Stimulated activated CD4-positive, alpha-beta T cell treated with anti-CD3 and anti-CD28 coated beads, Interleukin-1b, Interleukin-23, amount 100 ng/mL, for 4 hours (primary cell): ENCODE results near the gene EMC6.
A peak's percentile ranks its signal among the peaks of the same experiment; 100 is the strongest.

Experiments used
- DNase-seq, 2 donors: peaks; one replicate each; pipeline ENCODE4 v3.0.0-alpha.2; 2020; ENCODE audit warnings: low read depth in 2 of 2

The EMC6 gene

DNA sequence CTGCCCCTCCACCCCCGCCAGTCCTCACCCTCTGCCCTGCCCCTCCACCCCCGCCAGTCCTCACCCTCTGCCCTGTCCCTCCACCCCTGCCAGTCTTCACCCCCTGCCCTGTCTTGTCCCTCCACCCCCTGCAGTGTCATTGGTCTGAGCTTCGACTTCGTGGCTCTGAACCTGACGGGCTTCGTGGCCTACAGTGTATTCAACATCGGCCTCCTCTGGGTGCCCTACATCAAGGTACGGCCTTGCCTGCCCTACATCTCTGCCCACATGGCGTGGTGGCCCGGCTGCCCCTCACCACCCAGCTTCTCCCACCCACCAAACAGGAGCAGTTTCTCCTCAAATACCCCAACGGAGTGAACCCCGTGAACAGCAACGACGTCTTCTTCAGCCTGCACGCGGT is 12.3 kb upstream of the EMC6 start:
- no peak for DNase-seq

DNA sequence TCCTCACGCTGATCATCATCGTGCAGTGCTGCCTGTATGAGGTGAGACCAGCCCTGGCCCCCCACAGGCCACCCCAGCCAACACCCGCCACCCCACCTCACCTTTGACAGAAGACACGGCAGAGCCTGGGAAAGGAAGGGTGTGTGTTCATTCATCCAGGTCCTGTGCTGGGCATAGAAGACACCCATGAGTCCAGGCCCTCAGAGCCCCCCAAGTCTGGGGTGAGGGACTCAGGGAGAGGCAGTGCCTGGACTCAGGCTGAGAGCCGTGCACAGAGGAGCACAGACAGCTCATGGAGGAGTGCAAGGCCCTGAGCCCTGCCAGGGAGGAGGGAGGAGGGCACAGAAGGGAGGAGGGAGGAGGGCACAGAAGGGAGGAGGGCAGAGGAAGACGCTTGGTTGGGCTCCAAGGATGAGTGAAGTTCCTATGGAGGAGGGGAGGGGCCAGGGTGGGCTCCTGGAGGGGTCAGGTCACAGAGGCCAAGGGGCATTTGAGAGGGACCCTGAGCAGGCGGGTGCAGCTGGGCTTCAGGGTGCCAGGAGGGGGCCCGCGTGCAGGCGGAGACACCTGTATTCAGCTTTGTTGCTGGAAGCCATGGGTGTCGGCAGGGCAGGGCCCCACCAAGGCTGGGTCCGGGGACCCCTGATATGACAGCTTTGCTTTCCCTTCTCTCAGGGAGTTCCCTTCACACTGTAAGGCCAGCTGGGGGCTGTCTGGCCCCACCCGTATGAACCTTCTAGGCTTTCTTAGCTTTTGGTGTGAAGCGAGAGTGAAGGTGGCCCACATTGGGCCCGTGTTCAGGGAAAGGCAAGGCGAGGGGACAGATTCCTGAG is 11.6 kb upstream of the EMC6 start:
- no peak for DNase-seq

DNA sequence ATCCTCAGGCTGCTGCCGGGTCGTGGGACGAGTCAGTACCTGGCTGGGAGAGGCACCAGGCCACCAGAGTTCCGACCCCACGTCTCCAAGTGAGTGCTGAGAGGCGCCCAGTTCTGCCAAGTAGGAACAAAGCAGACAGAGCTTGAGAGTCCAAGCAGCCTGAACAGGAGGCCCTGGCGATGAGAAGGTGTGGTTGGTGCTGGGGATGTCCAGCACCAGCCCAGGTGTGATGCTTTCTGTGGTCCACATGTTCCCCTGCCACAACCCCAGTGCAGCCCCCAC is 11.1 kb upstream of the EMC6 start:
- DNase-seq = no peak

DNA sequence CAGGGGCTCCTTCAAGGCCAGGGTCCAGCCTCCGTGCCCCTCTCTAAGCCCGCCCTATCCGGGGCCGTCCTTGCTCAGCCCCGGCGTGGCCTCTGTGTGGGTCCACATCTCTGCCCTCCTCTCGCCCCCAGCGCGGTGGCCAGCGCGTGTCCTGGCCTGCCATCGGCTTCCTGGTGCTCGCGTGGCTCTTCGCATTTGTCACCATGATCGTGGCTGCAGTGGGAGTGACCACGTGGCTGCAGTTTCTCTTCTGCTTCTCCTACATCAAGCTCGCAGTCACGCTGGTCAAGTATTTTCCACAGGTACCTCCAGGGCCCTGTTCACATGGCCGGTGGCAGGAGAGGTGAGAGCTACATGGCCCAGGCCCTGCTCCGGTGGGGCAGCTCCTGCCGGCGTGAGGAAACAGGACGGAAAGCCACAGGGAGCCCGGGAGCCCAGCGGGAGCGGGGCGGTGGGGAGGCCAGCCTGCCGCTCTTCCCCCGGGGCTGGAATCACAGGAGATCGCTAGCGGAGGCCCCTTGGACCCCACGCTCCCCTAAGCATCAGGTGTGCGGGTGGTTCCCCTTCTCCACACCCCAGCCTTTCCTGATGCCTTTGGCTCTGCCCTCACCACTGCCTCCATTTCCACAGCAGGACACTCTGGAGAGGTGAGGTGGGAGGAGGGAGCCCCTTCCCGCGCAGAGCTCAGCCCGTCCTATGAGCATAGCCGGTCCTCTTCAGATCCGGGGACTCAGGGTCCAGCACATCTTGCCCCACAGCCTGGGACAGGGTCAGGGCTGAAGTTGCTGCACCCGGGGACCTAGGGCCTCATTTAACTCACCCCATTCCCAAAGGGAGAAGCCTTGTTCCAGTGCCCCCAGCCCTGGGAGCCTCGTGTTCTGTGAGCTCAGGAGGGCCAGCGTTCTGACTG is 10.5 kb upstream of the EMC6 start:
- DNase-seq = no peak

DNA sequence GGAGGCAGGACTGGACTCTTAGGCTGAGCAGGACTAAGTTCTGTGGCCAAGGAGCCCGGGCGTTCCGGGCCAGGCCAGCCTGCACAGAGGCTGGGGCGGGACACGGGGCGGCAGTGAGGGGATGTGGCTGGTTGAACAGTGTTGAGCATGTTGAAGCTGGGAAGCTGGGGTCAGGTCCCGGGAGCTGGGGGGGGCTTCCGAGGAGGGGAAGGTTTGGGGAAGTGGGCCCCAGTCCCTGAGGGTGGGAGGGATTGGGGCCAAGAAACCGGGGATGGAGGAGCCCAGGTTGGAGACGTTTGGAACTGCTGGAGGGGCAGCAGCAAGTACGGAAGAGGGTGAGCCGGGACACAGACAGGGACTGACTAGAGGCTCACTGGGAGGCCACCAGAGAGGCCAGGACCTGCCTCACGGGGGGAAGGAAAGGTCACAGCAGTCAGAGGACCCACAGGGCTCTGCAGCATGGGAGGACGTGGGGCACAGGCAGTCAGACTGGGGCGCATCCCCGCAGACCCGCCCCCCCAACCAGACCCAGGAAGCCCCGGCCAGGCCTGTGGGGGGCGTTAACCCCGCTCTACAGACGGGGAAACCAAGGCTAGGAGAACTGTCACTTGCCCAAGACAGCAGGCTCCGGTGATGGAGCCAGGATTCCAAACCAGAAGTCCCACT is 9.7 kb upstream of the EMC6 start:
- DNase-seq = no peak

DNA sequence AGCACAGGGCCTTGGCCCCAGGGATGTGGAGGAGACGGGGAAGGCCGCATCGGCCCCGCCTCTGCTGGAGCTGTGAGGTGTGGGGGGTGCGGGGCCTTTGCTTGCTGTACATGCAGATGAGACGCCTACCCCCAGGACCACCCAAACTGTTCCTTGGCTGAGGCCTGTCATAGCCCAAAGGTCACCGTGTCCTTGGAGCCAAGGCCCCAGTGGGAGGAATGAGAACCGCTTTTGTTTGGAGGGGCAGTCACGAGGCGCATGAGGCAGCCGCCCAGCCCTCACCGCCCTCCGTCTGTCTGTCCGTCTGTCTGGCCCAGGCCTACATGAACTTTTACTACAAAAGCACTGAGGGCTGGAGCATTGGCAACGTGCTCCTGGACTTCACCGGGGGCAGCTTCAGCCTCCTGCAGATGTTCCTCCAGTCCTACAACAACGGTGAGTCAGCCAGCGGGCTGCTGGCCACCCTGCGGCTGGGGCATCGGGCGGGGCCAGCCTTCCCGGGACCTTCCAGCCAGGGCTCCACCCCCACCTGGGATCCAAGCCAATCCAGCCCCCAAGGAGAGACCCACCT is 9.0 kb upstream of the EMC6 start:
- no peak for DNase-seq

DNA sequence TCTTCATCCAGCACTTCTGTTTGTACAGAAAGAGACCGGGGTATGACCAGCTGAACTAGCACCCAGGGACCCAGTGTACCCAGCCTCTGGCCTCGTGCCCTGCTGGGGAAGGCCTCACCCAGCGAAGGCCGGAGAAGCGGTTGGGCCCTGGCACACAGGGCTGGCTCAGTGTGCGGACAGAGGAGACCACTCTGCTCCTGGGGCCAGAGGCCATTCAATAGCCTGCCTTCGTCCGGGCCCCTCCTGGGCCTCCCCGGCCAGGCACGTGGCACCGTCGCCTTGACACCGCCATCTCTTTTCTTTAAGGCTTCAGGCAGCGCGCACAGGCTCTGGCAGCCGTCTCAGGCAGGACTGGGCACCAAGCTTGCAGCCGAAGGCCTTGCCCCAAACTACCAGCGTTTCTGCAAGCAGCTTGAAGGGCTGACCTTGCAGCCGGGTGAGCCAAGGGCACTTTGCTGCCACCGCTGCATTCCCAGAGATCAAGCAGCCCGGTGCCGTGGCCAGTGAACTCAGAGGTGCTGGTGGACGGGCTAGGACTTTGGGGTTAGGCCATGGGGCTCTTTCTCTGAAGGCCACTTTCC is 8.2 kb upstream of the EMC6 start:
- no peak for DNase-seq

DNA sequence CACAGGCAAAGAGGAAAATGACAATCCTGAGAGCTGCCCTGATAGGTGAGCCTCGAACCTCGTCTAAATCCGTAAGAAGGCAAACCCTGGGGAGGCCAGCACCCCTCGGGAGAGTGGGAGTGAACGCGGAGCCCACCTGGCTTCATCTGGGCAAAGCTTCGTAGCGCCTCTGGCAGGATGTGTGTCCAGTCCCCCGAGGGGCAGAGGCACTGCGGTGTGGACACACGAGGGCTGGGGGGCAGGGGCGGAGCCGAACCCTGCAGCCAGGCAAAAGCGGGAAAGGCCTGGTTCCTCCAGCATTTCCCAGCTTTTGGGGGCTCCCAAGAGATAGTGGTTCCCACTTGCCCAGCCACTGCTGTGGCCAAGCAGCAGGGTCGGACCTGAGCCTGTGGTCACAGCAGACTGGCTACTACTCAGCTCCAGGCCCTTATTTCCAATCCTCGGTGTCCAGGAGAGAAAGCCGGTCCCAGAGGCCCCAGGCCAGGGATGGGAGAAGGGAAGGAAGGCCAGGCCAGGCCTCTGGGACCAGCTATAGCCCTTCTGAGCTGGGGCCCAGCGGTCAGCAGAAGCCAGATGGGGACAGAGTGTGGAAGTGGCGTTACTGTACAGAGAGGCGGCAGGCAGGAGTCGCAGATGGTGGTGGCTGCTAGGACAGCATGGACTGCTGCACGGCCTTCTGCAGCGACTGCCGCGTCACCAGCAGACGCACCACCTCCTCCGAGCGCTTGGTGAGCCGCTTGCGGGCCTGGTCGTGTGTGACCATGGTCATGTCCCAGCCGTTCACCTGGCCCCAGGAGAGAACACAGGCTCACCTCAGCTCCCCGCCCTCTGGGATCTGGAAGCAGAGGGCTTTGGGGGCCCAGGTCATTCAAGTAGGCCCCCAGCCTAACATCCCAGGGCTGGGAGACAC is 5.3 kb upstream of the EMC6 start:
- no peak for DNase-seq

DNA sequence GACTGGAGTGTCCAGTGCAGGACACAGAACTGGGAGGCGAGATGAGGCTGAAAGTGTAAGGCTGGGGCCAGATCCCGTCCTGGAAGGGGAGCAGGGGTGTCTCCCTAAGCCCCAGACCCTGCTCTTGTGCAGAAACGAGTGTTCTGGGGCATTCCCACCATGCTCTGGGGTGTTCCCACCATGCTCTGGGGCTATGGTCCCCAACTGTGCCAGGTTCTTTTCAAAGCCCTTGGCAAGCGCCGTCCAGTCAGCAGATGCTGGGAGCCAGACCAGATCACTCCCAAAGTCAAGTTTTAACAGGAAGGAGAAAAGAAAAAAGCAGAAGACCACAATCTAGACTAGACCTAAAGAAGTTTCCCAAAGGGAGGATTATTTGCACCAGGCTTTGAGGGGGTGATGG is 2.8 kb upstream of the EMC6 start:
- no peak for DNase-seq

DNA sequence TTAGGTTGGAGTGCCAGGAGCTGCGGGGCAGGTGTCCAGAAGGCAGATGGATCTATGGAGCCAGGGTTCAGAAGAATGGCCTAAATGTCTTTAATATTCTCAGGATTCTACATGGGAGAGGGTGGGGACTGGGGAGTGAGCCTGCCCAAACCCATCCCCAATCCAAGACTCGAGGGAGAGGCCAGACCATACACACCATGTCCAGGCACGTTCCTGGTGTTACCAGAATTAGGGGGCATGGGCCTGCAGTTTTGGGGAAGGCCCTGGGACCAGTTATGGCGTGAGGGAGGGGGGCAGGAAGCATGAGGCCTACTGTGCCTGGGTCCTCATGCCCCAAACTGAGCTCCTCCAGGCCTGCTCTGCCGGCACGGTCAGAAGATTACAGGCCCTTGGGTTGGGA is 2.1 kb upstream of the EMC6 start:
- no peak for DNase-seq

DNA sequence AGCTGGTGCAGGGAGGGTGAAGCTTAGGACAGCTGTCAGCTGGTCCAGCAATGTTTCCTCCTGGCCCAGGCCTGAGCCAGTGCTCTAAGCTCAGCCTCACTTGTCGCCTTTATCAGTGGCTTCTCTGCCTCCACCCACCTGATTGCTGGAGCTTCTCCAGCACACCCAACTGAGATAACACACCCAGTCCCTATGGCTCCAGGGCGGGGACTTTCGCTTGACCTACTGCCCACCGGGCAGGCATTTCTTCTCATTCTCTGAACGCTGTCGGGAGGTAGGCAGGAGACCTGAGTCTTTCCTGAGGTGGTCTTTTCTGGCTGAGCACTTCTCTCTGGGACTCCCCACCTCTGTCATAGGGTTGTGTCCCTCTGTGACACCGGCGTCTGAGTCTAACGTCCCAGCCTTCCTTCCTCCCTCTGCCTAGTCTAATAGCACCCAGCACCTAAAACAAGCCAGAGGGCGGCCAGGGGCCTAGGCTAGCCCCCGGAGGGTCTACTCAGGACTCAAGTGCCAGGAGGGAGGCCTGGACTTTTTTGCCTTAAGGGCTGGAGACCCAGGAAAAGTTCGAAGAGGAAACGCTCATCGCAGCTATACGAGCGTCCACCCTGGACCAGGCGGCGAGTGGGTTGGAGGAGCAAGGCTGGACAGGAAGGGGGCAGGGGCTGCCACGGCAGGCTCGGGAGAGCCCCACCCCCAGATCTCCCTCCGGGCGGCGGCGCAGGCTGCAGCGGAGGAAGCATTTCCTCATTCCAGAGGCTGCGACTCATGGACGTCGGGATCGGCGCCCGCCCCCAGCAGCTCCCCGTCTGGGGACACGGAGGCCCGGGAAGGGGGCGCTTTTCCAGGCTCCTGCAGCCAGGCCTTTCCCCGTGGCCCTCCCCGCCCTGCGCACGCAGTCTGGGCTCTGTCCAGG is 990 bp upstream of the EMC6 start:
- peak in 1 of 2 donors; percentile 10 for DNase-seq

DNA sequence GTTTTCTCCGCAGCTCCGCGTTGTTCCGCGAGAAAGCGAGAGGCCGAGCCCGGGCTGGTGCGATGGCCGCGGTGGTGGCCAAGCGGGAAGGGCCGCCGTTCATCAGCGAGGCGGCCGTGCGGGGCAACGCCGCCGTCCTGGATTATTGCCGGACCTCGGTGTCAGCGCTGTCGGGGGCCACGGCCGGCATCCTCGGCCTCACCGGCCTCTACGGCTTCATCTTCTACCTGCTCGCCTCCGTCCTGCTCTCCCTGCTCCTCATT is 404 bp downstream of the EMC6 start:
- DNase-seq = no peak

DNA sequence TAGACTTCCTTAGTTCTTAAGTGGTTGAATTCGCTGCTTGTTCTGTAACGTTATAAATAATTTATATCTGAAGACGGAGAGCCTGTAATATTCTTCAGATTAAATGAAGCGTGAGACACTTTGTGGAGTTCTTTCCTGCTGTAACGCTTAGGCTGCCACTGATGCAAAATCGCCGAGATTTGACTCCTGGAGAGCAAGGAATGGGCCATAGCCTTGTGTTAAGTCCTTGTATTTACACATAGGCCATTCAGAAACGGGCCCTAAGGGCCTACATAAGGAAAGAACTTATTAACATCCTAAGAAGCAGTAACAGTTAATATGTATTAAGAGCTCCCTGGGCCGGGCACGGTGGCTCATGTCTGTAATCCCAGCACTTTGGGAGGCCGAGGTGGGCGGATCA is 936 bp downstream of the EMC6 start:
- no peak for DNase-seq

DNA sequence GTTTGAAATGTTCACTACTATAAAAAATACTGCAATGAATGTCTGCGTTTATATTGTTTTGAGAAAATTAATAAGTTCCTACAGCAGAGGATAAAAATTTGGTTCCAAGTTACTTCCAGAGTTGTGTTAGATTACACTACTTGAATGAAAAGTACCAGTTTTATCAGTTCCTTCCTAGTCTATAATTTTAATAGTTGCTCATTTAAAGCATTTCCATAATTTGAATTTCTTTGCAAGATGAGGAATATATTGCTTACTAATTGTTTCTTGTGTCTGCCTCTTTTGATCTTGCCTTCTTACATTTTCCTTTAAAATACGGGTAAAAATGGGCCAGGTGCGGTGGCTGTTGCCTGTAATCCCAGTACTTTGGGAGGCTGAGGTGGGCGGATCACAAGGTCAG is 4.0 kb downstream of the EMC6 start:
- DNase-seq = no peak

DNA sequence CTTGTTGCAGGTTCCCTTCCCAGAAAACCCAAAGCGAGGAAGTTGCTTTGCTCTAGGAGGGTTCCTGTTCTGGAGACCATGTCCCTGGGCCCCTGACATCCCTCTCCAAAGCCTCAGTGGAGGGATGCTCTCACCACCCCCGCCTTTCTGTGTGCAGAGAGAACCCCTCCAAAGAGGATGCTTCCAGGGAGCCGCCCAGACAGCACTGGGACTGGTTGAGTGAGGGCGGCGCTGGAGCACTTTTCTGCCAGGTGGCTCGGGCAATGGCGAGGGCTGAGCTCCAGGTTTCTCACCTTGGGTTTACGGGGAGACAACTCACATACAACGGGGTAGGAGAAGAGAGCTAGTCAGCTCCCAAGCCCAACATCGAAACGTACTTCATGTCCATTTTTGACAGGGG is 7.3 kb downstream of the EMC6 start:
- DNase-seq = no peak

DNA sequence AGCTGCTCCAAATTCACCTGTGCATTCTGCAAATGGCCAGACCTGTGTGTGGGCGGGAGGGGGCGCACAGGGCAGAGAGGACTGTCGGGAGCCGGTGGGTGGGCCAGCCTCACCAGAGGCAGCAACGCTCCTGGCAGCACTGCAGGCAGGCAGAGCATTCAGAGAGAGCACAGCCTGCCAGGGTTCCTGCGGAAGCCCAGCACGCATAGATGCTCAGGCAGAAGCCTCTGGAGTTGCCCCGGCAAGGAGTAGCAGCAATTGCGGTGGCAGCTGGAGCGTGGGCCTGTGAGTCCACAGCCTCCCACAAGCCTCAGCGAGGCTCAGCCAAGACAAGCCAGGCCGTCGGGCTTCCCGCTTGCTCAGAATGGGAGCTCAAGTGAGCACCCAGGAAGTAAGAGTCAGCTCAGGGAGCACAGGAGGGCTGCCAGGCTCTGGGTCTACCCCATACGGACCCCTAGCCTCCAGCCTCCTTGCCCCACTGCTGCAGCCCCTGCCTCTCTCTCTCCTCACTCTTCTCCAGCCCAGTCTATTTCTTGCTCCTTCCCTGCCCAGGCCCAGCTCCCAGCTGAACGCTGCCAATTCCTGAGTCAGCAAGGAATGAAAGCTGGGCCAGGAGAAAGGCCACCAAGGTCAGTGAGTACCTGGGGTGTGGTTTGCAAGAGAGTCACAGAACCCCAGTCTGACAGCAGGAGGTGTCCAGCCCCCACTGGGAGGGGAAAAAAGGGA is 9.6 kb downstream of the EMC6 start:
- DNase-seq = no peak

DNA sequence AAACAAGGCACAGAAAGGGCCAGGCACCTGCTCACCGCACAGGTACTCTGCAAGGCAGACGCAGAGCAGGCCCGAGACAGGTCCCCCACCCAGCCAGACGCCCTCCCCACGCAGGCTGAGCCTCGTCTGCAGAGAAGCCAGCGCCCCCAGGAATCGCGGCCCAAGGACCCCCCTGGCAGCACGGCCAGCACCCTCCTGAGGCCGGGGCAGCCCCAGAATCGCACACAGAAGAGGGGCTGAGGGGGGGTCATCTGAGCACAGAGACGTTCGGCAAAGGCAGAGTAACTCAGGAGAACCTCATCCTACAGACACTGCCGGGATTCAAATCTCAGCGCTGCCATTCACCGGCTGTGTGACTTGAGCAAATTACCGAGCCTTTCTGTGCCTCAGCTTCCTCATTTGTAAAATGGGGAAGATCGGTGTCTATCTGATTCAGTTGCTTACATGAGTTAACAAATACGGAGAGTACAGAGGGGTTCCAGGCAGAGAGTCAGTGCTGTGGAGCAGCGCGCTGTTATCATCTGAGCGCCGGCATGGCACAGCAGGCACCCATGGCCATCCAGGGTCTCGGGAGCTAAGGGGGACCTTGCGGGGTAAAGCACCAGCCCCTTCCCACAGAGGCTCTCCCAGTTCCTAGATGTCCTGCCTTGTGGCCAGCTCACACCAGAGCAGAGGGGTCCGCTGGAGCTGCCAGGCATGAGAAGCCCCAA is 10.4 kb downstream of the EMC6 start:
- no peak for DNase-seq

DNA sequence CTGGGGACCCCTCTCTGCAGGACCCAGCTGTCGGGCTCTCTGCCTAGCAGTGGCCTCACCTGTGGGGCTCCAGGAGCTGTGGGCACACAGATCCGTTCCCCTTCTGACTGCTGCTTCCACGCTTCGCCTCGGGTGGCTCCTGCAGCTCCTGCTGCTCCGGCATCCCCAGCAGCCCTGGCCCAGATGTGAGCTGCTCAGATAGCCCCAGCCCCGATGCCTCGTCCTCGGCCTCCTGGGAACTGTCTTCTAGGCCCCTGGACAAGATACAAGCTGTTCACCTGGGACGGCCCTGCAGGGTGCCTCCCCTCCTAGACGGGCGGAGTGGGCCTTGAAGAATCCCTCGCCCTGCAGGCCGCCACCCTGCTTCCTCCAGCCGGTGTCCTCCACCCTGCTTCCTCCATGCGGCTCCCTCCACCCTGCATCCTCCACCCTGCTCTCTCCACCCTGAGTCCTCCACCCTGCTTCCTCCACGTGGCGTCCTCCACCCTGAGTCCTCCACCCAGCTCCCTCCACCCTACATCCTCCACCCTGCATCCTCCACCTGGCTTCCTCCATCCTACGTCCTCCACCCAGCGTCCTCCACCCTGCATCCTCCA is 11.0 kb downstream of the EMC6 start:
- no peak for DNase-seq
